ENCODE results near the gene EFCAB11. TPM values are rescaled to one million over a fixed set of nuclear protein-coding genes. Genes with fewer than 3 reads are reported as not detected.

The EFCAB11 gene
- total and polyA plus RNA-seq, 9 of the 15 experiments (the other 6 are each of a cell fraction or from before 2014, with no cell fraction given): 13.4 to 37.9 (median 17.4) TPM

GRCh38 chr14:89794096-89794495, 160.4 kb downstream of the EFCAB11 start:
- Histone ChIP-seq H3K27ac (ENCODE audit: extremely low read depth, low read depth, low read length) (no peak overlapping the region), H4K20me1 (replicated peaks; ENCODE audit: control insufficient read depth, insufficient read depth, low read length) (no peaks in the 10 kb centered on the region), H3K36me3 (ENCODE audit: control insufficient read depth, insufficient read depth, low read length) (no peaks in the 10 kb centered on the region), H3K9me1 (ENCODE audit: control insufficient read depth, insufficient read depth, low read length) (no peaks in the 10 kb centered on the region), H3K79me2 (ENCODE audit: control insufficient read depth, insufficient read depth, low read length) (no peaks in the 10 kb centered on the region), H3K9me3 (replicated peaks; ENCODE audit: control insufficient read depth, insufficient read depth, low read depth, low read length) (no peaks in the 10 kb centered on the region), H3K4me1 (replicated peaks in 1 of 2; ENCODE audit: control insufficient read depth in 2 of 2, insufficient read depth in 2 of 2, low read length in 2 of 2) (no peaks in the 10 kb centered on the region), H3K4me2 (ENCODE audit: insufficient read depth, low read length) (no peak overlapping the region), H3K27me3 (ENCODE audit: control insufficient read depth in 2 of 2, insufficient read depth in 2 of 2, low read length in 2 of 2) (no peaks in the 10 kb centered on the region), H3K4me3 (no peak overlapping the region), H3K9ac (ENCODE audit: insufficient read depth in 1 of 2, low read depth in 2 of 2, low read length in 2 of 2) (no peak overlapping the region), H2AFZ (ENCODE audit: low read depth, low read length) (no peak overlapping the region)
- no peak for DNase-seq (ENCODE audit: extremely low read depth in 1 of 4, low spot score in 3 of 4)
- no peak for FAIRE-seq
- ChIA-PET POLR2A (no interaction called here), CTCF (ENCODE audit: low intra/inter-chr PET ratio) (no interaction called here)
- 3% methylated on average over 3 of the region's 3 CpGs for WGBS (ENCODE audit: insufficient coverage, low coverage, missing lambda C conversion rate)
- intact Hi-C loops (cut with micrococcal nuclease): no loop called here
- BruUV-seq (replicated peaks): no TSS peak
- ATAC-seq: no peak
- in situ Hi-C loops (cut with MboI): no loop called here
- no peak for TF ChIP-seq ZNF263 (CRISPR knock-in tag; IDR thresholded peaks at IDR 0.05; ENCODE audit: borderline replicate concordance)
- no peak for TF ChIP-seq SAFB2 (IDR thresholded peaks at IDR 0.05; ENCODE audit: borderline replicate concordance, low read depth, low read length, severe bottlenecking)
- TF ChIP-seq KDM5B (IDR thresholded peaks at IDR 0.05; ENCODE audit: insufficient replicate concordance, low read depth, low read length): no peak
- no peak for TF ChIP-seq ZNF696 (CRISPR knock-in tag; conservative IDR thresholded peaks at IDR 0.05)
- no peak for TF ChIP-seq SIRT6 (IDR thresholded peaks at IDR 0.05; ENCODE audit: low read depth, low read length)
- no peak for TF ChIP-seq ZNF57 (CRISPR knock-in tag; IDR thresholded peaks at IDR 0.05)
- no peak for TF ChIP-seq MBD1 (CRISPR knock-in tag; IDR thresholded peaks at IDR 0.05)
- TF ChIP-seq RBM25 (IDR thresholded peaks at IDR 0.05; ENCODE audit: low read depth, low read length, severe bottlenecking): no peak
- TF ChIP-seq CBFA2T3 (IDR thresholded peaks at IDR 0.05): no peak
- TF ChIP-seq E2F1 (CRISPR knock-in tag; IDR thresholded peaks at IDR 0.05): no peak
- TF ChIP-seq, protein P1, sequence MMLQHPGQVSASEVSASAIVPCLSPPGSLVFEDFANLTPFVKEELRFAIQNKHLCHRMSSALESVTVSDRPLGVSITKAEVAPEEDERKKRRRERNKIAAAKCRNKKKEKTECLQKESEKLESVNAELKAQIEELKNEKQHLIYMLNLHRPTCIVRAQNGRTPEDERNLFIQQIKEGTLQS (IDR thresholded peaks at IDR 0.05): no peak
- TF ChIP-seq, protein P1 (CRISPR knock-in tag; conservative IDR thresholded peaks at IDR 0.05): no peak
- TF ChIP-seq TCF7 (IDR thresholded peaks at IDR 0.05; ENCODE audit: borderline replicate concordance): no peak
- no peak for TF ChIP-seq MEIS2 (IDR thresholded peaks at IDR 0.05; ENCODE audit: partially characterized antibody)
- TF ChIP-seq TOE1 (IDR thresholded peaks at IDR 0.05; ENCODE audit: borderline replicate concordance): no peak
- no peak for TF ChIP-seq TOE1 (CRISPR knock-in tag; IDR thresholded peaks at IDR 0.05; ENCODE audit: borderline replicate concordance, low read depth)
- no peak for TF ChIP-seq HEY1 (CRISPR knock-in tag; IDR thresholded peaks at IDR 0.05; ENCODE audit: borderline replicate concordance)
- TF ChIP-seq ZNF589 (CRISPR knock-in tag; IDR thresholded peaks at IDR 0.05; ENCODE audit: low read depth): no peak
- TF ChIP-seq HMG20B (CRISPR knock-in tag; IDR thresholded peaks at IDR 0.05): no peak
- no peak for TF ChIP-seq OTX1 (CRISPR knock-in tag; IDR thresholded peaks at IDR 0.05)
